ENCODE measurements around the gene ABCC4.

GRCh38 chr13:94987869-94988268 lies 313.4 kb downstream of the ABCC4 start:
- TF ChIP-seq CTCF (IDR thresholded peaks at IDR 0.05) (no peak), POLR2A (IDR thresholded peaks at IDR 0.05) (no peak)
